Endothelial cell of umbilical vein (primary cell): Measurements from ENCODE around the gene CELSR1. TPM values are rescaled to one million over a fixed set of nuclear protein-coding genes. Genes with fewer than 3 reads are reported as not detected.

Experiments used
- BruUV-seq: library from RNA; stranded (reverse); fragments of 400-500 nt; replicated peaks from 2 replicates; lab custom pipeline; 2021; lab: Mats Ljungman, UMichigan
- CTCF ChIA-PET: fragments of 300-600, 350-600 bp; sonication (Branson Sonifier 250); formaldehyde crosslinking; loops from one replicate; lab custom pipeline; 2021; ENCODE audit warnings: antibody characterized with exemption, inconsistent platforms; lab: Charles Lee
- POLR2A ChIA-PET: fragments of 300-600, 350-600 bp; sonication (Branson Sonifier 250); formaldehyde crosslinking; loops from one replicate; lab custom pipeline; 2021; ENCODE audit warnings: antibody characterized with exemption, inconsistent platforms; lab: Charles Lee
- DNase-seq: peaks from one replicate; pipeline ENCODE4 v3.0.0-alpha.2; 2011; ENCODE audit warnings: low read depth, low spot score
- FAIRE-seq: peaks from 2 replicates; lab custom pipeline; 2011; peaks lifted over from hg19 to GRCh38; lab: Jason Lieb, UNC
- H2AFZ ChIP-seq: 2 replicates; pipeline ENCODE4 v1.6.0; 2012; ENCODE audit warnings: low read depth, low read length, control low read depth, inconsistent platforms
- H3K27ac ChIP-seq: 2 replicates; pipeline ENCODE4 v1.5.1; 2011; ENCODE audit warnings: low read depth, mild to moderate bottlenecking, control low read depth, low read length, moderate library complexity; ENCODE audit not compliant: insufficient read depth
- H3K27me3 ChIP-seq, 2 experiments: 2 replicates each; pipeline versions ENCODE4 v1.6.0 to v1.6.1; 2011; ENCODE audit warnings: low read length in 2 of 2, mixed read lengths in 1 of 2; ENCODE audit not compliant: control insufficient read depth in 2 of 2, insufficient read depth in 2 of 2
- H3K36me3 ChIP-seq, 2 experiments: 2 replicates in 1 of 2; 3 replicates in 1 of 2; pipeline ENCODE4 v1.5.1; 2011; ENCODE audit warnings: low read length in 2 of 2, mild to moderate bottlenecking in 1 of 2, moderate library complexity in 1 of 2; ENCODE audit not compliant: control insufficient read depth in 2 of 2, insufficient read depth in 2 of 2; ENCODE audit errors: extremely low read depth in 1 of 2
- H3K4me1 ChIP-seq: 3 replicates; pipeline ENCODE4 v1.5.1; 2011; ENCODE audit warnings: mild to moderate bottlenecking, low read length; ENCODE audit not compliant: control insufficient read depth, insufficient read depth; ENCODE audit errors: extremely low read depth
- H3K4me2 ChIP-seq: 2 replicates; pipeline ENCODE4 v1.6.1; 2011; ENCODE audit warnings: low read length, control low read depth, mixed read lengths; ENCODE audit not compliant: insufficient read depth
- H3K4me3 ChIP-seq, 3 experiments: fragments of 200-600 bp in 1 of 3; sonication (generic), shearing (Covaris generic) in 1 of 3; replicated peaks in 1 of 3; 2 replicates each; pipeline ENCODE4 v1.5.1; 2011 to 2016; ENCODE audit warnings: control low read depth in 3 of 3, low read length in 3 of 3, mild to moderate bottlenecking in 2 of 3, inconsistent platforms in 1 of 3, low read depth in 1 of 3, moderate library complexity in 1 of 3; ENCODE audit not compliant: insufficient read depth in 1 of 3
- H3K79me2 ChIP-seq: 2 replicates; pipeline ENCODE4 v1.6.0; 2012; ENCODE audit warnings: low read length, inconsistent platforms; ENCODE audit not compliant: control insufficient read depth, insufficient read depth
- H3K9ac ChIP-seq: replicated peaks from 2 replicates; pipeline ENCODE3; 2011; ENCODE audit warnings: low read length, control low read depth; ENCODE audit not compliant: insufficient read depth; ENCODE audit errors: extremely low read depth
- H3K9me1 ChIP-seq: replicated peaks from 3 replicates; pipeline ENCODE4 v1.6.0; 2011; ENCODE audit warnings: mild to moderate bottlenecking, low read length; ENCODE audit not compliant: control insufficient read depth, insufficient read depth; ENCODE audit errors: extremely low read depth
- H3K9me3 ChIP-seq: replicated peaks from 2 replicates; pipeline ENCODE4 v1.5.1; 2012; ENCODE audit warnings: low read length, inconsistent platforms; ENCODE audit not compliant: control insufficient read depth, insufficient read depth
- H4K20me1 ChIP-seq: replicated peaks from 2 replicates; pipeline ENCODE3; 2011; ENCODE audit warnings: mild to moderate bottlenecking, low read length; ENCODE audit not compliant: control insufficient read depth, insufficient read depth; ENCODE audit errors: extremely low read depth
- EZH2 ChIP-seq: IDR thresholded peaks from 2 replicates; pipeline ENCODE4 v1.6.1; 2012; ENCODE audit warnings: borderline replicate concordance, low read depth, mild to moderate bottlenecking, moderate library complexity, low read length, inconsistent platforms; ENCODE audit not compliant: severe bottlenecking
- FOS ChIP-seq: IDR thresholded peaks from 2 replicates; pipeline ENCODE4 v1.6.1; 2011; ENCODE audit warnings: mild to moderate bottlenecking, low read length, moderate library complexity, borderline replicate concordance; ENCODE audit not compliant: insufficient read depth
- GATA2 ChIP-seq: IDR thresholded peaks from 2 replicates; pipeline ENCODE4 v1.7.0; 2011; ENCODE audit warnings: low read depth, mild to moderate bottlenecking, moderate library complexity, mixed read lengths, low read length; ENCODE audit not compliant: insufficient read length, insufficient read depth
- JUN ChIP-seq: IDR thresholded peaks from 2 replicates; pipeline ENCODE4 v1.6.1; 2011; ENCODE audit warnings: borderline replicate concordance, low read depth; ENCODE audit not compliant: insufficient read length, insufficient read depth
- MYC ChIP-seq: IDR thresholded peaks from one replicate; pipeline ENCODE4 v1.6.1; 2011; ENCODE audit warnings: mild to moderate bottlenecking, low read depth, low read length
- POLR2A ChIP-seq: IDR thresholded peaks from 2 replicates; pipeline ENCODE4 v1.6.1; 2012; ENCODE audit warnings: low read depth, mild to moderate bottlenecking, control low read depth, low read length
- POLR2AphosphoS5 ChIP-seq: IDR thresholded peaks from 2 replicates; pipeline ENCODE4 v1.6.1; 2012; ENCODE audit warnings: low read depth, mild to moderate bottlenecking, control low read depth, low read length, moderate library complexity; ENCODE audit not compliant: insufficient read depth
- dilution Hi-C: fragments of 300-500 bp; cut with MboI; formaldehyde crosslinking; loops from one replicate; pipeline ENCODE4 v1.15.0; 2019; ENCODE audit warnings: low sequenced_read_pairs; ENCODE audit not compliant: extremely low pct_ligation_motif_present
- intact Hi-C: fragments of 100-400 bp; cut with micrococcal nuclease; formaldehyde crosslinking; loops from one replicate; pipeline ENCODE4 v1.10.0; 2022
- polyA plus RNA-seq, 4 experiments: library from polyadenylated mRNA; depleted of rRNA in 3 of 4; stranded (reverse) in 3 of 4; unstranded in 1 of 4; fragments of >200 nt; gene quantifications; 2 replicates each; pipeline versions ENCODE4 v1.2.1 to v1.2.3, GENCODE V29; 2011 to 2012; ENCODE audit warnings: missing spikeins in 1 of 4
- total RNA-seq: library from RNA; stranded (reverse); gene quantifications from 2 replicates; pipeline ENCODE4 v1.2.3, GENCODE V29; 2021
- TF ChIP-seq, protein P1 (sequence below): IDR thresholded peaks from 2 replicates; pipeline ENCODE4 v1.6.1; 2011; ENCODE audit not compliant: insufficient read depth, insufficient read length
- TF ChIP-seq, protein P2 (sequence below), 2 donors: IDR thresholded peaks; 1 replicate in 1 of 2; 2 replicates in 1 of 2; pipeline ENCODE4 v1.5.1; 2011; ENCODE audit warnings: low read length in 2 of 2, mild to moderate bottlenecking in 2 of 2, moderate library complexity in 2 of 2, control low read depth in 1 of 2, inconsistent platforms in 1 of 2, low read depth in 1 of 2; ENCODE audit not compliant: insufficient read depth in 1 of 2; ENCODE audit errors: extremely low read depth in 1 of 2

The CELSR1 gene
- total and polyA plus RNA-seq, 2 donors (not counting 3 experiments of a cell fraction or from before 2014, with no cell fraction given): 3.7 to 5.4 TPM

DNA sequence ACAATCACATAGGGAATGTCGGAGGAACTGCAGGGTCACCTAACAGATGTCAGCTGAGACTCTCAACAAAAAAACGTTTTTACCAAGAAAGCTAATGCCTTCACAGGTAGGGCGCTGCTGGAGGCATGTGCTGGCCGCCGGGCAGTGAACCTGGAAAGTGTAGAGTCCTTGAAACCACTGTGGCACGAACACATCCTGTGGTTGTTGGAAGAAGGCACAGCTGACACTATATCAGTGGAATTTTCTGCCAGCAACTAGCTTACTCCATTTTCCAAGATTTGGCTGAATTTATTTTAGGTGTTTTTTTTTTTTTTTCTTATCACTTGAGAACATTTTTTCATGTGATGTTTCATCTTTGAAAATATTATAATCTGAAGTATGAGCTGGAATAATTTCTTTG lies 187.7 kb downstream of the CELSR1 start:
- H3K4me1 ChIP-seq: no peaks in the 10 kb centered on the region
- H3K4me2 ChIP-seq: no peak overlapping the region
- dilution Hi-C loops: no loop called here
- H3K36me3 ChIP-seq: peaks cover 19 to 65% of the 10 kb centered on the region in 2 experiments
- DNase-seq: no peak
- H3K79me2 ChIP-seq: no peaks in the 10 kb centered on the region
- H3K27ac ChIP-seq: no peak overlapping the region
- H3K4me3 ChIP-seq: no peak overlapping the region
- H4K20me1 ChIP-seq: no peaks in the 10 kb centered on the region
- no TSS peak for BruUV-seq
- intact Hi-C loops: no loop called here
- H3K9me1 ChIP-seq: no peaks in the 10 kb centered on the region
- H3K27me3 ChIP-seq: no peaks in the 10 kb centered on the region
- ChIA-PET CTCF (interaction anchor here (0.6 to 1.4 kb wide), 4 partner anchors 9 to 650 kb away, joined by 3 to 8 read pairs (median 4); no protein-coding TSS in a partner anchor), POLR2A (no interaction called here)
- H2AFZ ChIP-seq: no peak overlapping the region
- TF ChIP-seq JUN: no peak
- TF ChIP-seq, protein P1, sequence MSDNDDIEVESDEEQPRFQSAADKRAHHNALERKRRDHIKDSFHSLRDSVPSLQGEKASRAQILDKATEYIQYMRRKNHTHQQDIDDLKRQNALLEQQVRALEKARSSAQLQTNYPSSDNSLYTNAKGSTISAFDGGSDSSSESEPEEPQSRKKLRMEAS: no peak
- TF ChIP-seq FOS: no peak
- TF ChIP-seq EZH2: no peak
- no peak for TF ChIP-seq POLR2A
- TF ChIP-seq MYC: no peak
- TF ChIP-seq POLR2AphosphoS5: no peak
- TF ChIP-seq GATA2: no peak
- TF ChIP-seq, protein P2, sequence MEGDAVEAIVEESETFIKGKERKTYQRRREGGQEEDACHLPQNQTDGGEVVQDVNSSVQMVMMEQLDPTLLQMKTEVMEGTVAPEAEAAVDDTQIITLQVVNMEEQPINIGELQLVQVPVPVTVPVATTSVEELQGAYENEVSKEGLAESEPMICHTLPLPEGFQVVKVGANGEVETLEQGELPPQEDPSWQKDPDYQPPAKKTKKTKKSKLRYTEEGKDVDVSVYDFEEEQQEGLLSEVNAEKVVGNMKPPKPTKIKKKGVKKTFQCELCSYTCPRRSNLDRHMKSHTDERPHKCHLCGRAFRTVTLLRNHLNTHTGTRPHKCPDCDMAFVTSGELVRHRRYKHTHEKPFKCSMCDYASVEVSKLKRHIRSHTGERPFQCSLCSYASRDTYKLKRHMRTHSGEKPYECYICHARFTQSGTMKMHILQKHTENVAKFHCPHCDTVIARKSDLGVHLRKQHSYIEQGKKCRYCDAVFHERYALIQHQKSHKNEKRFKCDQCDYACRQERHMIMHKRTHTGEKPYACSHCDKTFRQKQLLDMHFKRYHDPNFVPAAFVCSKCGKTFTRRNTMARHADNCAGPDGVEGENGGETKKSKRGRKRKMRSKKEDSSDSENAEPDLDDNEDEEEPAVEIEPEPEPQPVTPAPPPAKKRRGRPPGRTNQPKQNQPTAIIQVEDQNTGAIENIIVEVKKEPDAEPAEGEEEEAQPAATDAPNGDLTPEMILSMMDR (IDR thresholded peaks at IDR 0.05; ENCODE audit: extremely low read depth in 1 of 2, insufficient read depth in 1 of 2, low read depth in 1 of 2, low read length in 2 of 2): no peak
- H3K9me3 ChIP-seq: no peaks in the 10 kb centered on the region
- no peak for FAIRE-seq
- no peak overlapping the region for H3K9ac ChIP-seq
